Transverse colon (tissue), 4 donors: Measurements from ENCODE around the gene PTDSS2. TPM values are rescaled to one million over a fixed set of nuclear protein-coding genes. Genes with fewer than 3 reads are reported as not detected.
"Not testable (repeated sequence)": the region's sequence is repeated elsewhere in the genome, so short reads cannot be mapped to it uniquely, and the experiment has no call there.

ENCODE experiments used
- DNase-seq: peaks from one replicate; pipeline ENCODE4 v3.0.0-alpha.2; 2019
- H3K27ac ChIP-seq, 4 donors: fragments of 200-600 bp; sonication (generic); 2 replicates each; pipeline ENCODE4 v1.5.1; 2016 to 2018; ENCODE audit warnings: inconsistent platforms in 4 of 4
- H3K27me3 ChIP-seq: fragments of 200-600 bp; sonication (generic); 2 replicates; pipeline ENCODE4 v1.5.1; 2017; ENCODE audit warnings: inconsistent platforms
- H3K36me3 ChIP-seq, 4 donors: fragments of 200-600 bp; sonication (generic); 2 replicates each; pipeline ENCODE4 v1.5.1; 2017 to 2019; ENCODE audit warnings: inconsistent platforms in 4 of 4
- H3K4me1 ChIP-seq, 4 donors: fragments of 200-600 bp; sonication (generic); 2 replicates each; pipeline ENCODE4 v1.5.1; 2017 to 2020; ENCODE audit warnings: inconsistent platforms in 4 of 4
- H3K4me3 ChIP-seq, 4 donors: fragments of 200-600 bp; sonication (generic); 1 replicate in 1 of 4; 2 replicates in 3 of 4; pipeline versions ENCODE4 v1.5.1 to v1.6.1; 2017 to 2019; ENCODE audit warnings: inconsistent platforms in 4 of 4
- H3K9me3 ChIP-seq, 2 donors: fragments of 200-600 bp; sonication (generic); 2 replicates each; pipeline ENCODE4 v1.5.1; 2017 to 2019; ENCODE audit warnings: inconsistent platforms in 2 of 2
- CTCF ChIP-seq, 5 experiments: fragments of 200-600 bp in 3 of 5; fragments of 450-650 bp in 2 of 5; sonication (generic) in 3 of 5; IDR thresholded peaks; 1 replicate in 2 of 5; 2 replicates in 3 of 5; pipeline ENCODE4 v1.5.1; 2016 to 2017; ENCODE audit warnings: antibody characterized with exemption in 5 of 5, inconsistent platforms in 3 of 5, mild to moderate bottlenecking in 2 of 5, moderate library complexity in 1 of 5
- EP300 ChIP-seq: sonication (generic); formaldehyde crosslinking; IDR thresholded peaks from one replicate; pipeline ENCODE4 v1.6.1; 2017; ENCODE audit warnings: antibody characterized with exemption, low read depth
- POLR2A ChIP-seq: fragments of 450-650 bp; IDR thresholded peaks from one replicate; pipeline ENCODE4 v1.6.1; 2016; ENCODE audit warnings: antibody characterized with exemption, mild to moderate bottlenecking, moderate library complexity
- POLR2AphosphoS5 ChIP-seq, 3 donors: sonication (generic); formaldehyde crosslinking; IDR thresholded peaks; one replicate each; pipeline ENCODE4 v1.6.1; 2016; ENCODE audit warnings: antibody characterized with exemption in 3 of 3
- WGBS, 2 donors: methylation state at CpG; one replicate each; pipeline ENCODE4 v1.1.5; 2018; ENCODE audit warnings: low coverage in 1 of 2; 5-methylcytosine and 5-hydroxymethylcytosine counted together
- in situ Hi-C, 4 donors: fragments of 200-750 bp; cut with MboI; loops; one replicate each; pipeline versions ENCODE4 v1.15.0 to v1.15.1; 2017; ENCODE audit warnings: low sequenced_read_pairs in 3 of 4, low pct_ligation_motif_present in 1 of 4, low pct_unique_long_range_greater_than_20kb in 1 of 4
- intact Hi-C: fragments of 100-400 bp; cut with DNase I; formaldehyde crosslinking; loops from one replicate; pipeline ENCODE4 v1.15.1; 2023; ENCODE audit warnings: low total_unique reads
- total RNA-seq, 4 donors: library from RNA; depleted of rRNA; stranded (reverse); fragments of >200 nt; gene quantifications; one replicate each; pipeline ENCODE4 v1.1.0, GENCODE V29; 2016

Gene PTDSS2
- total RNA-seq, 4 donors from 2014 or later = 28.5 to 264 (median 76.0) TPM

- 58 to 64% methylated on average over 5 to 14 of the region's 18 CpGs for WGBS, 2 donors
- no peaks in the 10 kb centered on the region for H3K36me3 ChIP-seq
- H3K4me1 ChIP-seq = peaks cover 8 to 29% (median 21%) of the 10 kb centered on the region in 4 donors
- in situ Hi-C loops (loop anchor here in 1 of 4 donors (10.0 kb wide), 1 partner anchor 45 kb away; the partner anchor contains the start of gene PTDSS2), intact Hi-C loops (loop anchor here (10.0 kb wide), 1 partner anchor 95 kb away; the partner anchor contains the start of gene RNH1)
- no peak overlapping the region for H3K4me3 ChIP-seq
- no peak for DNase-seq
- no peak for TF ChIP-seq CTCF (IDR thresholded peaks at IDR 0.05)
- TF ChIP-seq POLR2A = no peak
- TF ChIP-seq POLR2AphosphoS5 (IDR thresholded peaks at IDR 0.05) = no peak
- no peak for TF ChIP-seq EP300
- H3K27ac ChIP-seq = no peak overlapping the region
- no peaks in the 10 kb centered on the region for H3K27me3 ChIP-seq
- no peaks in the 10 kb centered on the region for H3K9me3 ChIP-seq
Observed at GRCh38 chr11:409600-410483, 40.2 kb upstream of the PTDSS2 start.

- H3K36me3 ChIP-seq, H3K27ac ChIP-seq, H3K9me3 ChIP-seq, H3K4me3 ChIP-seq, intact Hi-C loops, DNase-seq, H3K27me3 ChIP-seq, in situ Hi-C loops: not testable (repeated sequence)
- H3K4me1 ChIP-seq = peaks cover 13 to 31% (median 28%) of the 10 kb centered on the region in 4 donors
- 86% methylated on average over 2 of the region's 13 CpGs; no CpG with 5 or more reads in 1 of the 2 donors for WGBS, 2 donors
Observed at GRCh38 chr11:410711-411110, 39.4 kb upstream of the PTDSS2 start.

- intact Hi-C loops, H3K4me3 ChIP-seq, in situ Hi-C loops, H3K36me3 ChIP-seq, DNase-seq, H3K9me3 ChIP-seq, H3K27me3 ChIP-seq, H3K27ac ChIP-seq: not testable (repeated sequence)
- peaks cover 6 to 31% (median 24%) of the 10 kb centered on the region in 4 donors for H3K4me1 ChIP-seq
- 73% methylated on average over 4 of the region's 11 CpGs; no CpG with 5 or more reads in 1 of the 2 donors for WGBS, 2 donors
Observed at GRCh38 chr11:411520-411919, 38.6 kb upstream of the PTDSS2 start.

GRCh38 chr11:412641-413119, 37.4 kb upstream of the PTDSS2 start:
- no peak overlapping the region for H3K4me3 ChIP-seq
- in situ Hi-C loops (no loop called here), intact Hi-C loops (no loop called here)
- TF ChIP-seq POLR2AphosphoS5 (IDR thresholded peaks at IDR 0.05) (no peak), CTCF (IDR thresholded peaks at IDR 0.05) (no peak), POLR2A (no peak), EP300 (no peak)
- H3K27me3 ChIP-seq = peaks cover 12% of the 10 kb centered on the region
- no peaks in the 10 kb centered on the region for H3K9me3 ChIP-seq
- no peak overlapping the region for H3K27ac ChIP-seq
- no peaks in the 10 kb centered on the region for H3K36me3 ChIP-seq
- no peak for DNase-seq
- peaks cover 5 to 34% (median 20%) of the 10 kb centered on the region in 4 donors for H3K4me1 ChIP-seq
- 60 to 77% methylated on average over 1 to 13 of the region's 15 CpGs for WGBS, 2 donors
